HepG2 (cell line): ENCODE data around the gene PPP4R3A. TPM values are rescaled to one million over a fixed set of nuclear protein-coding genes. Genes with fewer than 3 reads are reported as not detected.
A peak's percentile ranks its signal among the peaks of the same experiment; 100 is the strongest.

Source experiments
- ATAC-seq: fragments of 200-7000 bp; cut with Tn5 transposase; 3 replicates; pipeline ENCODE4 v1.9.1; 2020; ENCODE audit warnings: mild to moderate bottlenecking, moderate library complexity
- BruUV-seq: library from RNA; stranded (reverse); fragments of 400-500 nt; replicated peaks from 2 replicates; lab custom pipeline; 2021; lab: Mats Ljungman, UMichigan
- CTCF ChIA-PET: fragments of 300-600 bp; formaldehyde crosslinking; extraction: SDS; loops from one replicate; lab custom pipeline; 2021; ENCODE audit warnings: low total read pairs, inconsistent platforms, low intra/inter-chr PET ratio; lab: Yijun Ruan, JAX
- POLR2A ChIA-PET: fragments of 350-600 bp; sonication (Branson Sonifier 250); formaldehyde crosslinking; loops from one replicate; lab custom pipeline; 2020; ENCODE audit warnings: antibody characterized with exemption, inconsistent platforms; lab: Yijun Ruan, JAX
- DNase-seq: peaks from one replicate; pipeline ENCODE4 v3.0.0-alpha.2; 2015; ENCODE audit warnings: low spot score
- FAIRE-seq: peaks from 3 replicates; lab custom pipeline; 2011; peaks lifted over from hg19 to GRCh38; lab: Jason Lieb, UNC
- H2AFZ ChIP-seq: one replicate; pipeline ENCODE4 v1.6.1; 2011; ENCODE audit warnings: low read length, inconsistent platforms
- H3K27ac ChIP-seq: fragments of 300-600 bp; 3 replicates; pipeline ENCODE4 v1.8.0; 2011; ENCODE audit warnings: mixed run types, mild to moderate bottlenecking, mixed read lengths, low read length, inconsistent platforms; ENCODE audit not compliant: insufficient read depth; ENCODE audit errors: extremely low read length
- H3K27me3 ChIP-seq, 2 experiments: fragments of 200-600 bp in 1 of 2; 2 replicates in 1 of 2; 3 replicates in 1 of 2; pipeline versions ENCODE4 v1.6.0 to v1.8.0; 2011; ENCODE audit warnings: low read length in 2 of 2, mild to moderate bottlenecking in 2 of 2, moderate library complexity in 2 of 2, inconsistent platforms in 1 of 2; ENCODE audit not compliant: insufficient read depth in 2 of 2, control insufficient read depth in 1 of 2
- H3K36me3 ChIP-seq, 2 experiments: fragments of 200-600 bp in 1 of 2; replicated peaks in 1 of 2; 2 replicates in 1 of 2; 3 replicates in 1 of 2; pipeline versions ENCODE4 v1.5.1 to v1.8.0; 2011; ENCODE audit warnings: low read length in 2 of 2, inconsistent platforms in 1 of 2; ENCODE audit not compliant: insufficient read depth in 2 of 2, control insufficient read depth in 1 of 2
- H3K4me1 ChIP-seq: 2 replicates; pipeline ENCODE4 v1.5.1; 2012; ENCODE audit warnings: low read length, inconsistent platforms; ENCODE audit not compliant: insufficient read depth
- H3K4me2 ChIP-seq: 2 replicates; pipeline ENCODE4 v1.6.0; 2011; ENCODE audit warnings: low read depth, low read length, inconsistent platforms
- H3K4me3 ChIP-seq, 3 experiments: fragments of 200-600 bp in 1 of 3; sonication (generic), shearing (Covaris generic) in 1 of 3; replicated peaks in 1 of 3; 2 replicates each; pipeline ENCODE4 v1.5.1; 2011 to 2016; ENCODE audit warnings: low read length in 3 of 3, inconsistent platforms in 2 of 3, low read depth in 2 of 3, mild to moderate bottlenecking in 2 of 3, control low read depth in 1 of 3, mixed read lengths in 1 of 3; ENCODE audit not compliant: insufficient read depth in 1 of 3
- H3K79me2 ChIP-seq: one replicate; pipeline ENCODE4 v1.6.1; 2011; ENCODE audit warnings: low read length, inconsistent platforms; ENCODE audit not compliant: insufficient read depth
- H3K9ac ChIP-seq: 2 replicates; pipeline ENCODE4 v1.6.0; 2011; ENCODE audit warnings: mild to moderate bottlenecking, low read depth, low read length, inconsistent platforms; ENCODE audit not compliant: insufficient read depth
- H3K9me3 ChIP-seq: 2 replicates; pipeline ENCODE4 v1.5.1; 2012; ENCODE audit warnings: mild to moderate bottlenecking, low read length
- H4K20me1 ChIP-seq: 2 replicates; pipeline ENCODE4 v1.6.0; 2011; ENCODE audit warnings: inconsistent platforms, mild to moderate bottlenecking, low read length, moderate library complexity; ENCODE audit not compliant: insufficient read depth
- NFKB2 ChIP-seq: sonication (generic); formaldehyde crosslinking; IDR thresholded peaks from 2 replicates; pipeline ENCODE4 v1.4.0; 2020; ENCODE audit warnings: missing genetic modification reagents, borderline replicate concordance
- PRDM10 ChIP-seq: sonication (generic); formaldehyde crosslinking; IDR thresholded peaks from 2 replicates; pipeline ENCODE4 v1.4.0; 2020; ENCODE audit warnings: low read depth, missing genetic modification reagents
- SIN3A ChIP-seq: IDR thresholded peaks from 2 replicates; pipeline ENCODE4 v1.6.1; 2011; ENCODE audit warnings: low read depth, mild to moderate bottlenecking, control low read depth, low read length, borderline replicate concordance
- TGIF2 ChIP-seq: IDR thresholded peaks from 2 replicates; pipeline ENCODE4 v1.6.1; 2016; ENCODE audit warnings: control low read depth, missing compliant biosample characterization
- ZBTB37 ChIP-seq: sonication (generic); formaldehyde crosslinking; IDR thresholded peaks from 2 replicates; pipeline ENCODE4 v1.4.0; 2020; ENCODE audit warnings: mild to moderate bottlenecking, missing genetic modification reagents
- ZNF142 ChIP-seq: sonication (generic); formaldehyde crosslinking; IDR thresholded peaks from 2 replicates; pipeline ENCODE4 v1.4.0; 2020; ENCODE audit warnings: missing genetic modification reagents
- ZNF317 ChIP-seq: sonication (generic); formaldehyde crosslinking; IDR thresholded peaks from 2 replicates; pipeline ENCODE4 v1.5.0; 2020; ENCODE audit warnings: mild to moderate bottlenecking, missing genetic modification reagents
- ZNF383 ChIP-seq: sonication (generic); formaldehyde crosslinking; IDR thresholded peaks from 2 replicates; pipeline ENCODE4 v1.4.0; 2020; ENCODE audit warnings: missing genetic modification reagents, mild to moderate bottlenecking, borderline replicate concordance
- ZSCAN21 ChIP-seq: sonication (generic); formaldehyde crosslinking; IDR thresholded peaks from 2 replicates; pipeline ENCODE4 v1.8.0; 2022; ENCODE audit warnings: mild to moderate bottlenecking, missing genetic modification reagents, moderate library complexity, borderline replicate concordance
- WGBS: methylation state at CpG from one replicate; pipeline ENCODE4 v1.1.6; 2017; ENCODE audit warnings: low lambda C conversion rate; 5-methylcytosine and 5-hydroxymethylcytosine counted together
- in situ Hi-C: cut with HindIII; loops from 2 replicates; pipeline ENCODE4 v1.10.0; 2017; ENCODE audit warnings: low pct_unique_long_range_greater_than_20kb; ENCODE audit not compliant: extremely low pct_ligation_motif_present
- intact Hi-C: fragments of 100-400 bp; cut with micrococcal nuclease; formaldehyde crosslinking; loops from one replicate; pipeline ENCODE4 v1.10.0; 2022; ENCODE audit not compliant: unreplicated experiment
- polyA plus RNA-seq, 8 experiments: library from polyadenylated mRNA; depleted of rRNA in 3 of 8; stranded (reverse) in 7 of 8; unstranded in 1 of 8; fragments of >200 nt; fragmentation: Illumina TruSeq in 4 of 8; extraction: Trizol in 4 of 8; gene quantifications; 2 replicates each; pipeline versions ENCODE4 v1.2.1 to v1.2.3, GENCODE V29; 2011 to 2016; ENCODE audit warnings: low read depth in 4 of 8, missing spikeins in 1 of 8, mixed read lengths in 1 of 8; ENCODE audit not compliant: insufficient read depth in 1 of 8
- total RNA-seq, 5 experiments: library from RNA; depleted of rRNA; stranded (reverse); fragments of >200 nt; fragmentation: Illumina TruSeq; extraction: Trizol; gene quantifications; 2 replicates each; pipeline ENCODE4 v1.2.3, GENCODE V29; 2016; ENCODE audit warnings: low read depth in 1 of 5

PPP4R3A gene
- total and polyA plus RNA-seq, 2 of the 13 experiments (the other 11 are each of a cell fraction or from before 2014, with no cell fraction given), result 22.5 to 57.4 TPM

- TF ChIP-seq ZBTB37 (CRISPR knock-in tag), result no peak
- TF ChIP-seq ZSCAN21 (CRISPR knock-in tag), result peak; percentile 98
- TF ChIP-seq ZNF383 (CRISPR knock-in tag), result no peak
- TF ChIP-seq ZNF317 (CRISPR knock-in tag), result no peak
- peak; percentile 63 for TF ChIP-seq NFKB2 (CRISPR knock-in tag)
Observed at GRCh38 chr14:91417983-91418386, 92.1 kb downstream of the PPP4R3A start (continued).

- WGBS, result 4% methylated on average over 15 of the region's 103 CpGs
- H3K4me1 ChIP-seq, result peaks cover 75% of the 10 kb centered on the region
- peak within 1 kb of the TSS; percentile 80 for H3K4me2 ChIP-seq
- ChIA-PET CTCF (interaction anchor here (3.1 kb wide), 1 partner anchor 93 kb away, joined by 39 read pairs; no protein-coding TSS in a partner anchor), POLR2A (interaction anchor here (1.1 to 1.5 kb wide), 5 partner anchors 11 to 357 kb away, joined by 3 to 4 read pairs (median 3); partner anchors contain the start of gene RPS6KA5)
- H3K4me3 ChIP-seq, result peak within 1 kb of the TSS; percentile 78 to 82 (median 81)
- H2AFZ ChIP-seq, result peak within 1 kb of the TSS; percentile 31
- DNase-seq (peak; percentile 54), FAIRE-seq (no peak), ATAC-seq (peak; percentile 74)
- H3K9me3 ChIP-seq, result no peaks in the 10 kb centered on the region
- H3K9ac ChIP-seq, result peak within 1 kb of the TSS; percentile 70
- H3K36me3 ChIP-seq, result 0 out of 5 replicates have a peak, but pooled peaks cover 0 to 1% of the 10 kb centered on the region in 2 experiments
- no peaks in the 10 kb centered on the region; the same call in 1 of the 2 replicates for H4K20me1 ChIP-seq
- in situ Hi-C loops, result no loop called here
- intact Hi-C loops, result loop anchor here (2.0 kb wide), 1 partner anchor 57 kb away; no protein-coding TSS in a partner anchor
- peaks cover 17% of the 10 kb centered on the region for H3K79me2 ChIP-seq
- BruUV-seq, result no TSS peak
- H3K27me3 ChIP-seq, result no peaks in the 10 kb centered on the region
- H3K27ac ChIP-seq, result peak within 1 kb of the TSS; percentile 62
- TF ChIP-seq ZNF142 (CRISPR knock-in tag), result no peak
- no peak for TF ChIP-seq PRDM10 (CRISPR knock-in tag)
- no peak for TF ChIP-seq TGIF2 (CRISPR knock-in tag)
- TF ChIP-seq SIN3A, result peak; percentile 15; the same call in 1 of the 2 replicates
Observed at GRCh38 chr14:91417120-91417982, 92.8 kb downstream of the PPP4R3A start, which contains the start of gene CCDC88C. Gene CCDC88C (minus strand): TSS chr14:91417820. CDS start chr14:91417690, 130 bp downstream.
